CD4-positive, alpha-beta T cell treated with Interleukin-2 at 100 ng/mL for 4 hours (primary cell): Measurements from ENCODE around the gene TAS2R3.
A peak's percentile ranks its signal among the peaks of the same experiment; 100 is the strongest.
"Not testable (repeated sequence)": the region's sequence is repeated elsewhere in the genome, so short reads cannot be mapped to it uniquely, and the experiment has no call there.

Source experiments
- DNase-seq: peaks from one replicate; pipeline ENCODE4 v3.0.0-alpha.2; 2020; ENCODE audit warnings: low spot score

The TAS2R3 gene, protein sequence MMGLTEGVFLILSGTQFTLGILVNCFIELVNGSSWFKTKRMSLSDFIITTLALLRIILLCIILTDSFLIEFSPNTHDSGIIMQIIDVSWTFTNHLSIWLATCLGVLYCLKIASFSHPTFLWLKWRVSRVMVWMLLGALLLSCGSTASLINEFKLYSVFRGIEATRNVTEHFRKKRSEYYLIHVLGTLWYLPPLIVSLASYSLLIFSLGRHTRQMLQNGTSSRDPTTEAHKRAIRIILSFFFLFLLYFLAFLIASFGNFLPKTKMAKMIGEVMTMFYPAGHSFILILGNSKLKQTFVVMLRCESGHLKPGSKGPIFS

DNA sequence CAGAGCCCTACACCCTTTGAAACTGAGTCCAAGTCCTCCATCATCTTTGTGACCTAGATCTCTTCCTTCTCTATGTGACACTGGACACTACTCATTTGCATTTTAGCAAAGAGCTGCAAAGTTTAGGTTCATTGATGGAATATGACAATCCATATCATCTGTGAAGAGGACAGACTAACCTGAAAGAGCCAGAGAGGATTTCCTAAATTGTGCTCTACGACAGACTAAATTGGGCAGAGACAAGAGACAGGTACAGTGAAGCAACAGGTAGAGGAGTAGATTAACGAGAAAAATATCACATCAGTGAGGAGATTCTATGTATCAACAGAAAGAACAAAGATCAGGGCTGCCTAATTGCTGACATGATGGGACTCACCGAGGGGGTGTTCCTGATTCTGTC is at the start of gene TAS2R3:
TAS2R3 (plus strand) TSS at position 301 of the 400 bp plus-strand sequence; CDS start at position 363, 62 bp downstream.
- DNase-seq = no peak

DNA sequence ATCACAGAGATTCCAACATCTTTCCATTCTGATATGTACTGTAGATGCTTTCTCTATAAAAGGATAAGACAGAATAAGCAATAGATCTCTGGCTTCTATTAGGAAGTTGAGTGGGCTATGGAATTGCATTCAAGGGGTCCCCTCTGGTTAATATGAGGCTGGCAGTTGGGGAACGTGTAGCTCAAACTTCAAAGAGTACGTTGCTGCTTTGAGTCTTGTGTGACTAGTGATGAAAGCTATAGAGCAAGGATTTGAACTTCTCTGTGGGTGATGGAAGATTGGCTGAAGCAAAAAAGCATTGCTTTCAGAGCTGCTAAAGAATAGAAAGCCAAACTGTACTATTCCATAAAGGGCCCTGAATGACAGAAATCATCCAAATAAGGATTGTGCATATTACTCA is 49.3 kb upstream of the TAS2R3 start:
- no peak for DNase-seq

DNA sequence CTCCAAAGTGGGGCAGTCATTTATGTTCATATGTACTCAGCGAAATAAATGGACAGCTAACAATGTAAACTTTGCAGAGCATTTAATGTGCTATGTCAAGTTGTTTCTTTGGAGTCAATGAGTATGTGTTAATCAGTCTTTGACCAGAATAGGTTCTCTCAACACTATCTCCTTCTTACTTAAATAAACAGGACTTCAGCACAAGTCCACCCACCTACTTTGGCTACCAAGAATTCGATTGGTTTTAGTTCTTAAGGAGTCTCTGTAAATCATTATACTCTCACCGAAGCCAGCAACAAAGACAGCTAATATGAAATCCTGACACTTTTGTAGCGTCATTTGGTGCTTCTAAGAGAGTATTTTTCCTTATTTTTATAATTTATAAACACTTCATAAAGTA is 48.9 kb upstream of the TAS2R3 start:
- DNase-seq = no peak

DNA sequence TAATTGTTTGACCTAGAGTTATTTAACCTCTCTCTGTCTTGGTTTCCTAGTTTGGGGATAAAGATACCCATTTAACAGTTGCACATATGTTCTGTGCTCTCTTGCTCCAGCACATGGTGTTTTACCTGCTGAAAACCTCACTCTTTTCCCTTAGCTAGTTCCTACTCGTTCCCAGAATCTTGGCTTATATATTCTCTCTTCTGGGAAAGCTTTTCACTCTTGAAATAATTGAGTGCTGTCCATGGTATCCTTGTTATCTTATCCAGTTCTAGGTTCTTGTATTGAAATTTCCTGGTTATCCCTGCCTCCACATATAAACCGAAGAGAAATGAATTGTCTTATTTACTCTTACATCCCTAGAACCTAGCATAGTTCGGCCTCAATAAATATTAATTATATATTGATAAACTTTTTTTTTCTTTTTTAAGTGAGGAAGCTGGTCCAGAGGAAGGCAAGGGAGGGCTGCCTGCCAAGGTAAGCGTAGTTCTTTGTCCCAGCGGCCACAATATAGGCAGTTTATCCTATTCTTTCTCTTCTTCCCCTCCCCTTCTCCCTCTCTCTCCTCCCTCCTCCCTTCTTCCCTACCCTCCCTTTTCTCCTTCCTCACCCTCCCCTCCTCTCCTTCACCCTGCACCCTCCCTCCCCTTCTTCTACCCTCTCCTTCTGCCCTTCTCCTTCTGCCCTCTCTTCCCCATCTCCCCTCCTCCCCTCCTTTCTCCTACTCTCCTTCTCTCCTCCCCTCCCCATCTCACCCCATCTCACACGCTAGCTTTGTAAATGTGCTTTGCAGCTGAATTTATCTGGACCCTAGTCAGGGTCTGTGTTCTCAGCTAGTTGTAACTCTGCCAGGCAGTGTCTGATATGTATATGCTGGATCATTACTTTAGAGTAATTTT is 47.9 kb upstream of the TAS2R3 start:
- no peak for DNase-seq

DNA sequence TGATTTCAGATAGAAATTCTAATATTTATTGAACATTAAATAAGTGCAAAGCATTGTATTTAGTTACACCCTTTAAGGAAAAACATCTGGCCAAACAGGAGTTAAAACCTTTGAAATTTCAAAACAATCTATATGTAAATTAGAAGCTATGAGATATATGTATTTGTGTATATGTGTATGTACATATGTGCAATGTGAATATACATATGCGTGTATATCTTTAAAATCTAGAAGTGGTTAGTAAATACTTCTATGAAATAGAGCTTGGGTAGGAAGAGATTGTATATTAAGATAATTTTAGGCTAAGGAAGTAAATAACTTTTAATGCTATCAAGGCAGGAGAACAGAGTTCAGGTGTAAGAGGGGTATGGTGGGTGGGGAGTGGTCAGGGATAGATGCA is 46.4 kb upstream of the TAS2R3 start:
- no peak for DNase-seq

DNA sequence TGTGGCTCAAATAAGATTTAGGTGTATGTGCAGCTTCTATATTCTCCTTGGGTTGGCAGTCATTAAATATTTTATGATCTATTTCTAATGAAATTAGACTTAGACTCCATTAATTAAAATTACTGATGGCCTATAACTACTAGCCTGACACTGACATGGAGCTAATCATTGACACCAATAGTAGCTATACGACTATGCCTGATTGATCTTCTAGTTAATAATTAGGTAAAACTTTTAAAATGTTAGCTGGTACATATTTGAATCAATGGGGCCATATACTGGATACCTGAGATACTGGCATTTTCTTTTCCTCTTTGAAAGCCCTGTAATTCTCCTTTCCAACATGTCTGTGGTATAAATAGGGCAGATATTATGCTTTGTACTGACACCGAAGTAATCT is 41.4 kb upstream of the TAS2R3 start:
- DNase-seq = no peak

DNA sequence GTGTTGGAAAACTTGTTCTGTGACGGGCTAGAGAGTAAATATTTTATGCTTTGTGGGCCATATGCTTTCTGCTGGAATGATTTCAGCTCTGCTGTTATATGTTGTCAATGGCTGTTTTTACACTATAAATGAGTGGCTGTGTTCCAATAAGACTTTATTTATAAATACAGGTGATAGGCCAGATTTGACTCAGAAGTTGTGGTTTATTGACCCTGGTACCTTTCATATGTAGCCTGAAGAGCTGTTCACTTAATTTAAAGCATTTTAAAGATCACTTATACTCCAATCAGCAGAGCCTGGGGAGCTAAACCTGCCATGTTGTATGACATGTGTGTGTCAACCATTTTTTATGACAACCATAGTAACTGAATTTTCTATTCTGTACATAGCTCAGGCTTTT is 34.9 kb upstream of the TAS2R3 start:
- no peak for DNase-seq

DNA sequence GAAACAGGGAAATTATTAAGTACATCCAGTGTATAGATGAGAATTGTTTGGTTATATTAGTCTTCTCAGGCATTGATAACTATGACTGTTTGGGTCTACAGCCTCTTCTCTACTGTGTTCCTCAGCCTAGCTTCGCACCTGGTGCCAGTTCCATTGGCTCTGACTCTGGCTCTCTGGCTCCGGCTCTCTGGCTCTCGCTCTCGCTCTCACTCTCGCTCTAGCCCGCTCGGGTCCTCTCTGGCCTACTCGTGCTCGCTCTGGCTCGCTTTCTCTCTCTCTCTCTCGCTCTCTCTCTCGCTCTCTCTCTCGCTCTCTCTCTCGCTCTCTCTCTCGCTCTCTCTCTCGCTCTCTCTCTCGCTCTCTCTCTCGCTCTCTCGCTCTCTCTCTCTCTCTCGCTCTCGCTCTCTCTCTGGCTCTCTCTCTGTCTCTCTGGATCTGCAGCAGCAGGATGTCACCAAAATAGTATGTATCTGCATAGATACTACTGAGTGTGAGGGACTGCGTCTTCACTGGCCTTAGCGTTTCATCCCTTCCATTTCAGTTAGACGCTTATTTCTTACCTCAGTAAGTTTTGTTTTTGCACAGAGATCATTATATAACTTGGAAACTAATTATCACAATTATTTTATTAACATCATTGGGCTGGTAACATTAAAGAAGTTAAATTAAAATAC is 32.3 kb upstream of the TAS2R3 start:
- DNase-seq = no peak

DNA sequence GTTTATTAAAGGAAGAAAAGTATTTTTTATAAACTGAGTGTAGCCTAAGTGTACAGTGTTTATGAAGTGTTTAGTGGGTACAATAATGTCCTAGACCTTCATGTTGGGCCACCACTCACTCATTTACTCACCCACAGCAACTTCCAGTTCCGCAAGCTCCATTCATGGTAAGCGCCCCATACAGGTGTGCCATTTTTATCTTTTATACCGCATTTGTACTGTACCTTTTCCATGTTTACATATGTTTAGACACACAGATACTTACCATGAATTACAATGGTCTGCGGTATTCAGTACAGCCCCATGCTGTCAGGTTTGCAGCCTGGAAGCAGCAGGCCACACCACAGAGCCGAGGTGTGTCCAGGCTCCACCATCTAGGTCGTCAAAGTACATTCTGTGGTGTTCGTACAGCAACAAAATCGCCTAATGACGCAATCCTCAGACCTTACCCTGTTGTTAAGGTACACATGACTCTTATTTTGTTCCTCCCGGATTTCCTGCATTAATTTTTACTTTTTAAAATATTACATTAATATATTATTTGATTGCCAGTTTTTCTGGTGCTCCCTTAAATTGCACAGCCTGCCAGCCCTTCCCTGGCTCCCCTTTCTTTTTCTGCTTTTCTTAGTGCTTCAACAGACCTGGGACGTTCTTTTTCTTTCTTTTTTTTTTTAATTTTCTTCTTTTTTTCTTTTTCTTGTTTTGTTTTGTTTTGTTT is 26.6 kb upstream of the TAS2R3 start:
- peak; percentile 6 for DNase-seq

DNA sequence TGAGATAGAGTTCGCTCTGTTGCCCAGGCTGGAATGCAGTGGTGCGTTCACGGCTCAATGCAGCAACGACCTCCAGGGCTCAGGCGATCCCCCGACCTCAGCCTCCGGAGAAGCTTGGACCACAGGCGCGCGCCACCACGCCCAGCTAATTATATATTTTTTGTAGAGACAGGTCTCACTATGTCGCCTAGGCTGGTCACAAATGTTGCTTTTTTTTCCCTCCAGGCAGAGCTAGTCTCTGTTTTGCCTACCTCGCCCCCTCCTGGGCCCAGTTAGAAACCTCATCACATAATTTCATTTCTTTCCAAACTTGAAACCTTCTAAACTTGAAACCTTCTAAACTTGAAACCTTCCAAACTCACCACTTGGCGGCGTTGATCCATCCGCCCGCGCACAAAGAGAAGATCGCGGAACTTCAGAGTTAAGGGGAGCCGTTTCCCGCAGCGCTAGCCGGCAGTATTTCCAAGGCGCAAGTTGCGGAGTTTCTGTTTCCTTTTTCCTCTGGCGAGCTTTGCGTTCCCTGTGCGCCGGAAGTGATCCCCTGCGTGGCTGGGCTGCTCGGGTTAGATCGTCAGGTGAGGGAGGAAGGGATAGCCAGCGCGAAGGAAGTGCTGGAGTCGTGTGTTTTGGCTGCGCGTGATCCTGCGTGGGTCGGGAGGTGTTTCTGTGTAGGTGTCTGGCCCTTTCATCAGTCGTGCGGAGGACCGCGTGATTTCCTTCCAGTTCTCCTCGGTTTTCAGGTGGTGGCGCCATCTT is 25.9 kb upstream of the TAS2R3 start, which contains the start of gene SSBP1:
SSBP1 (plus strand) TSS at position 523 of the 756 bp plus-strand sequence. CDS start 809 bp downstream, outside the sequence.
- DNase-seq = peak; percentile 95

DNA sequence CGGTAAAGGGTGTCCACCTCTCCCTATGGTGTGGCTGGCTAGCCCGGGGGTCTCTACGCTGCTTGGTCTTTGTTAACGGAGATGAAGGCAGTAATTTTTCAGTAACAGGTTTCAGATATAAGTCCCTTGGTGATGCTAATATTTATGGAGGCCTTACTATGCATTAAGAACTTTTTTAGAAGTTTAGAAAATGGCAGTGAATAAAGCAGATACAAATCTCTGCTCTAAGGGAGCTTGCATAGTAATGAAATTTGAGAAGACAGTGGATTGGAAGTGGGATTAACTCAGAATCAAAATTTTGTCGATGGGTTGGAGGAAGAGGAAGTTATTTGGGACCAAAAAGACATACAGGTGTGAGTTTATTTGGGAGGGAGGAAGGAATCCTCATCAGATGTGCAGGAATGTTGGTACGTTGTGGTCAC is 25.3 kb upstream of the TAS2R3 start:
- no peak for DNase-seq

DNA sequence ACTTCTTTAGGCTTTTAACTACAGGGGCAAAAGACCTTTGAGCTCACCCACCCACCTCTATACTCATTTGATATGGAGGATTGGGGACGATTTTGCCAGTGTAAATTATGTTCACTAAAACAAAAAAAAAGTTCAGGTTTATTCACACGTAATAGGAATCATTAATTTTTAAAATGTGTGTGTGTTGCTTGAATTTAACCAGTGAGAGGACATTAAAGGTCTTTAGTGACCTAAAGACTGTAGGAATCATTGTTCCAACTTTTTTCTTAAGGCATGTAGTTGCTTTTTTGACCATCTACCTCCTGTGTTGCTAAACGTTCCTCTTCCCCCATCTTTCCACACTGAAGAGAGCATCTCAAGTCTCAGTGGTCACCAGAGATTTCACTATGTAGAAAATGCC is 24.6 kb upstream of the TAS2R3 start:
- no peak for DNase-seq

DNA sequence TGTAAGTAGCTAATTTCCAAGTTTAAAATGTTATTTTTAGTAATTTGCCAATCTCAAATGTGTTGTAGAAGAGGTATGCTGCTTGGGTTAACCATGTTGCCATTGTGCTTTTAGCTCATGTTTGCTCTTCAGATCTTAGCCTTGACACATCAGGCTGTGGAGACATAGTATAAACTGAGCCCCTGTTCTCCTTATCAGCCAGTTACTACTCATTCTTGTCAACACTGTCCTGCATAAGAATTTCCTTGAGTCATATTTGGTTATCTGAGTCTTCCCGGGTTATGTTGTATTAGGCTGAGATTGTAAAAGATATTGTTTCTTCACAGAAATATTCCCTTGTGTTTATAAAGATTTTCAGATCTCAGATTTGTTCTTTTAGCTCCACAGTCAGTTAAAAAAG is 21.7 kb upstream of the TAS2R3 start:
- no peak for DNase-seq

DNA sequence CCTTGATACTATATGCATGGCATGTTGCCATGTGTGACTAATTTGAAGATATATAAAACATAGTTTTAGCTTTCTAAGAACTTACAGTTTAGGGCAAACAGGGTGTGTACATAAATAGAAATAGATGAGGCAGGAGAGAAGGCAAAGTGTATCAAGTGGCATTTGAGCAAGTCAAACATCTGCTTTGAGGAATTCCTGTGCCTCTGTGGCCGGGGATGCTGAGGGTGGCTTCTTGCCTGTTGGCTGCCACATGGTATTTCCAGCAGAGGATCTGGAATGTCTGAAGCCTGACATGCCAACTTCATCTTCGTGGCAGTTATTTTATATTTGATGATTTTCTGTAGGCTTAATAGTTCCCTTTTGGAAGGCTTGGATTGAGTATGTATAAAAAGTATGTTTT is 19.8 kb upstream of the TAS2R3 start:
- no peak for DNase-seq

DNA sequence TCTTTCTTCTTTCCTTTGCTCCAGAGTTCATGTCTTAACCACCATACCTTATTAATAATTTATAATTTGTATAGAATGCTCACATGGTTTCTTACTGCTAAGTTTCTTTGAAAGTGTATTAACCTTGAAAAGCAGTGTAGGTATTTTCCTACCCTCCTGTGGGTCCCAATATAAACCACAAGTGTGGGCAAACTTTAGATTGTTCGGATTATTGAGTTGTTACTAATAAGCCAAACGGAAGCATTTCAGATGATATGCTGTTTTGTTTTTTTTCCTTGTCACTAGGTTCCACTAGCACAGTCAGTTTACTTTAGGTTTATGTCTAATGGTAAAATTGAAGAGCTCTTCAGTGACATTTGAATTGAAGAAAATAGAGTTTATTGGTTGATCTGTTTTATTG is 15.5 kb upstream of the TAS2R3 start:
- no peak for DNase-seq

DNA sequence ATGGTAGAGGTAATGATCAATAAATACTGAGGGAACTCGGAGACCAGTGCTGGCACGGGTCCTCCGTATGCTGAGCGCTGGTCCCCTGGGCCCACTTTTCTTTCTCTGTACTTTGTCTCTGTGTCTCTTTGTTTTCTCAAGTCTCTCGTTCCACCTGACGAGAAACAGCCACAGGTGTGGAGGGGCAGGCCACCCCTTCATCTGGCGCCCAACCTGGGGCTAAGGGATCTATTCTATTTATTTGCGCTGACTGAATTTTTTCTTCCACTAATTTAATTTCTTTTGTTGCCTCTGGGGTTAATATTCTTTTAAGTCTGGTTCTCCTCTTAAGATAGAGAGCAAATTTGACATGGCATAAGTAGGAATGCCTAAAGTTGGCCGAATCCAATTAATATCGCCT is 12.0 kb upstream of the TAS2R3 start:
- DNase-seq = not testable (repeated sequence)

DNA sequence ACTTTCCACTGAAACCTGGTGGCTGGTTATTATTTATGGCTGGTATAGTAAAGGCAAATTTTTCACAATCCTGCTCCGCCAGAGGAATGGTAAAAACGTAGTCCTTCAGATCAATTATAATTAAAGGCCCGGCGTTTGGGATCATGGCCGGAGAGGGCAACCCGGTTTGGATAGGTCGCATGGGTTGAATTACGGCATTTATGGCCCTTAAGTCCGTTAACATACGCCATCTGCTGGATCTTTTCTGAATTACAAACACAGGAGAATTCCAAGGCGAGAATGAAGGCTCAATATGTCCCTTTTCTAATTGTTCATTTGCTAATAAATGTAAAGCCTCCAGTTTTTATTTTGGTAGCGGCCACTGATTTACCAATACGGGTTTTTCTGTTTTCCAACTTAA is 11.3 kb upstream of the TAS2R3 start:
- DNase-seq = no peak

DNA sequence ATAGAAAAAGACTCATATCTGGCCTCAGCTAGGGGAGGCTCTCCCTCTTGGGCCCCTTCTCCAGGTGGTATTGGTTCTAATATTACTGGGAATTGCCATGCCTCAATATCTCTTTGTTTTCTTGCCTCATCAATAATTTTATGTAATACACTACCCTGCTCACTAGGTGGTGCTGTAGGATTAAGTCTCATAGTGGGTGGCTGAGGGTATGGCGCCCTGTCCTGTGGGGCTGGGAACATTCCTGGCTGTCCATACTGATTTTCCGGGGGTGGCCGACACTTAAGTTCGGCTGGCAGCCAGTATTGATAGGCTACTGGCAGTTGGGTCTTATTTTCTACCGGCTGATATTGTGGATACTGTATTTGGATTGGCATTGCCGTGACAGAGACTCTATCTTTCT is 9.0 kb upstream of the TAS2R3 start:
- DNase-seq = peak; percentile 21

DNA sequence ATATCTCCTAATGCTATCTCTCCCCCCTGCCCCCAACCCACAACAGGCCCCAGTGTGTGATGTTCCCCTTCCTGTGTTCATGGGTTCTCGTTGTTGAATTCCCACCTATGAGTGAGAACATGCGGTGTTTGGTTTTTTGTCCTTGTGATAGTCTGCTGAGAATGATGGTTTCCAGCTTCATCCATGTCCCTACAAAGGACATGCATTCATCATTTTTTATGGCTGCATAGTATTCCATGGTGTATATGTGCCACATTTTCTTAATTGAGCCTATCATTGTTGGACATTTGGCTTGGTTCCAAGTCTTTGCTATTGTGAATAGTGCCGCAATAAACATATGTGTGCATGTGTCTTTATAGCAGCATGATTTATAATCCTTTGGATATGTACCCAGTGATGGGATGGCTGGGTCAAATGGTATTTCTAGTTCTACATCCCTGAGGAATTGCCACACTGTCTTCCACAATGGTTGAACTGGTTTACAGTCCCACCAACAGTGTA is 6.2 kb downstream of the TAS2R3 start:
- DNase-seq = not testable (repeated sequence)

DNA sequence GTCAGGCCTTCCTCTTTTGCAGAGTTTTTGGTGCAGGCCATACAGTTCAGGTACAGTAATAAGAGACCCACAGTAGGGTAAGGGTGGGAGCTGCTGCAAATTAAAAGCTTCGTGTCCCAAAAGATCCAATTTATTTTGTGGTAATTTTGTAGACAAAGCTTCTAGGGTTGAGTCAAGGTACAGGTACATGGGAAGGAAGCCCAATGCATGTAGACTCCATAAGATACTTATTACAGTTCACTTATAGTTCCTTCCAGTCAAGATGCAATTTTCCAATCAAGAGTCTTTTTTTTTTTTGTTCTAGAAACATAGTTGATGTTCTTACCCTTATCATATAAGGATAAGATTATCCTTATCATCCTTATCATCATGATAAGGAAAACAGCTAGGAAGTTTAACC is 12.5 kb downstream of the TAS2R3 start, which contains the start of gene TAS2R4:
TAS2R4 (plus strand) TSS at position 301 of the 400 bp plus-strand sequence. CDS start 1,815 bp downstream, outside the sequence.
- no peak for DNase-seq
